Right cardiac atrium (tissue), 5 donors: ENCODE data around the gene TENM3. TPM values are rescaled to one million over a fixed set of nuclear protein-coding genes. Genes with fewer than 3 reads are reported as not detected.

Experiments
- ATAC-seq, 2 donors: fragments of 200-7000 bp; cut with Tn5 transposase; one replicate each; pipeline versions ENCODE4 v1.8.0 to v1.9.1; 2020; ENCODE audit warnings: moderate library complexity in 2 of 2, mild to moderate bottlenecking in 1 of 2
- DNase-seq, 3 donors: peaks; one replicate each; pipeline ENCODE4 v3.0.0-alpha.2; 2020
- H3K27ac ChIP-seq: one replicate; pipeline ENCODE4 v1.5.1; 2013; ENCODE audit warnings: mild to moderate bottlenecking, low read length, control low read depth, moderate library complexity
- H3K27me3 ChIP-seq: one replicate; pipeline ENCODE4 v1.6.1; 2013; ENCODE audit not compliant: control insufficient read depth, insufficient read depth
- H3K4me1 ChIP-seq: one replicate; pipeline ENCODE4 v1.6.1; 2013; ENCODE audit warnings: low read length; ENCODE audit not compliant: control insufficient read depth, insufficient read depth
- H3K4me3 ChIP-seq: one replicate; pipeline ENCODE4 v1.5.1; 2013; ENCODE audit warnings: low read length, control low read depth
- H3K9me3 ChIP-seq: one replicate; pipeline ENCODE4 v1.6.1; 2013; ENCODE audit warnings: low read length; ENCODE audit not compliant: control insufficient read depth
- WGBS: extraction: QIAGEN DNeasy Blood & Tissue Kit; methylation state at CpG from one replicate; pipeline ENCODE4 v1.1.7; 2013; 5-methylcytosine and 5-hydroxymethylcytosine counted together
- intact Hi-C, 4 donors: fragments of 100-400 bp; cut with DNase I; formaldehyde crosslinking; loops; one replicate each; pipeline versions ENCODE4 v1.11.0 to v1.14.0; 2022 to 2023
- polyA plus RNA-seq: library from polyadenylated mRNA; stranded (reverse); fragments of 200-250 nt; gene quantifications from one replicate; pipeline ENCODE4 v1.2.3, GENCODE V29; 2013
- total RNA-seq, 4 donors: library from RNA; stranded (reverse); fragmentation: NEBNext Ultra II Directional; extraction: Animal tissue kit (Norgen Biotek cat#: 25700); gene quantifications; one replicate each; pipeline ENCODE4 v1.2.1, GENCODE V29; 2021
- donor health status: healthy with polysubstance abuse.
- donor health status: DM: no; HTN: yes; CAD: no.
- donor health status: DM: no; HTN: no; CAD: no.
- donor health status: DM: no; HTN: yes; CAD: no; lungs with severe emphysema.
- donor health status: DM: yes; HTN: yes; CAD: no.

Gene TENM3
- total and polyA plus RNA-seq, 5 donors: 0.88 to 9.5 (median 5.0) TPM

DNA sequence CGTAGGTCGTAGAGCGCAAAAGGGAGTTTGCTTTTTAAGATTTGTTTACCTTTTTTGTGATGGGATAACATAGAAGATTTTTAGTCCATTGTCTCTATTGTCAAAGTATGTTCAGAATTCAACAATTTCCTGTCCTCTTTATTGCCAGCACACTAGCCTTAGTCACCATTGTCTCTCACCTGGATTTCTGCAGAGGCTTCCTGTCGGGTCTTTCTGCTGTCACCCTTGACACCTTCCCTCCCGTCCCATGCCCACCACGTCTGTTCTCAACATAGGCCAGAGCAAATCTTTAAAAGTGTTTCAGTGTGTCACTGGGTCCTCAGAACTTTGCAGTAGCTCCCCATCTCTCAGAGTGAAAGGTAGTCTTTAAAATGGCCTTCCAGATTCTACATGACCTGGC is 323.9 kb downstream of the TENM3 start:
- Histone ChIP-seq H3K27me3 (no peaks in the 10 kb centered on the region), H3K4me3 (no peak overlapping the region), H3K27ac (no peak overlapping the region), H3K9me3 (no peaks in the 10 kb centered on the region), H3K4me1 (no peaks in the 10 kb centered on the region)
- WGBS: 74% methylated on average over 6 of the region's 6 CpGs
- intact Hi-C loops: no loop called here
- DNase-seq (no peak), ATAC-seq (no peak)

DNA sequence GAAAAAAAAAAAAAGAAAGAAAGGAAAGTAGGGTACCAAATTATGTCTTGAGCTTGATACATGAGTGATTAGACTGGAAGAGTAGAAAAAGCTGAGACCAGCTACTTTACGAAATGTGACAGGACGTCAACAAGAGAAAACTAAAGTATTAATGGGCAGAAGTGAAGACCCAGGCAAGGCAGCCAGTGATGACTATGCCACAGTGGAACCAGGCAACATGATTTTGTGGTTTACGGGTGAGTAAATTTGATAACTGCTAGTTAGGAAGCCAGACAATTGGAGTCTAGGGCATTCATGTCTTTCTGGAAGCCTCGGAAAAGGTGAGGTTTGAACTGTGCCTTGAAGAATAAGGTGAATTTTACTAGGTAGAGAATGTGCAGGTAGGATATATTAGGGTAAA is 326.4 kb downstream of the TENM3 start:
- no peaks in the 10 kb centered on the region for H3K27me3 ChIP-seq
- WGBS: 93% methylated on average over 4 of the region's 4 CpGs
- intact Hi-C loops: no loop called here
- ATAC-seq: no peak
- H3K27ac ChIP-seq: no peak overlapping the region
- H3K9me3 ChIP-seq: no peaks in the 10 kb centered on the region
- no peaks in the 10 kb centered on the region for H3K4me1 ChIP-seq
- DNase-seq: no peak
- no peak overlapping the region for H3K4me3 ChIP-seq

DNA sequence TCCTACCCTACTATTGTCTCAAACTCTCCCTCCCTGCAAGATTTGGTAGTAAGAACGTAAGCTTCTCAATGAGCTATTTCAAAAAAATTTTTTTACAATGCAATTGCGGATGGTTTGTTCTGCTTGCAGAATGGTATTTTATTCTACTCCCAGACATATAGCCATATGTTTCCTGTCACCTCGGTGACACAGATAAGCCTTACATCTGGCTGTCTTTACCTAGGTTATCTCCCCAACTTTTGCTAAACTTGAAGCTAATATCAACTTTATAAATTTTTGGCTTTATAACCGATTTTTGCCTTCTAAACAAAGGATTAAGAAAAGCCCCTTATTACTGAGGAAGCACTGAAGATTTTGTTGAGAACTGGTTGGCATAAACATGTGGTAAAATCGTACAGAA is 331.5 kb downstream of the TENM3 start:
- Histone ChIP-seq H3K4me1 (no peaks in the 10 kb centered on the region), H3K27ac (no peak overlapping the region), H3K27me3 (no peaks in the 10 kb centered on the region), H3K9me3 (no peaks in the 10 kb centered on the region), H3K4me3 (no peak overlapping the region)
- WGBS: 54% methylated on average over 5 of the region's 5 CpGs
- DNase-seq: no peak
- intact Hi-C loops: no loop called here
- no peak for ATAC-seq

DNA sequence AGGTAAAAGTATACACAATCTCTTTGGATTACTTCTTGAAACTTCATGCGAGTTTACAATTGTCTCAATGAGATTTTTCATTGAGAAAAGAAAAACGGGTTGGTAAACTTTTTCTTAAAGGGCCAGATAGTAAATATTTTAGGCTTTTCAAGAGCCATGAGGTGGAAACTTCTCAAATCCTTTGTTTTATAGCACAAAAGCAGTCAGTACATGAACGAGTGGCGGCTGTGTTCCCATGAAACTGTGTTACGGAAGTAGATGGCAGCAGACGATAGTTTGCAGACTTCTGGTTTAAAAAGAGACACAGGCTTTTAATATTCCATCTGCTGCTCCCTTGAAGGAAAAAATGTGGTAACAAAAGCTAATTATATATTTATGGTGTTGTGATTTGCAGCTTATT is 332.0 kb downstream of the TENM3 start:
- Histone ChIP-seq H3K4me1 (no peaks in the 10 kb centered on the region), H3K27me3 (no peaks in the 10 kb centered on the region), H3K9me3 (no peaks in the 10 kb centered on the region), H3K4me3 (no peak overlapping the region), H3K27ac (no peak overlapping the region)
- intact Hi-C loops: no loop called here
- WGBS: 39% methylated on average over 6 of the region's 6 CpGs
- no peak for DNase-seq
- no peak for ATAC-seq

DNA sequence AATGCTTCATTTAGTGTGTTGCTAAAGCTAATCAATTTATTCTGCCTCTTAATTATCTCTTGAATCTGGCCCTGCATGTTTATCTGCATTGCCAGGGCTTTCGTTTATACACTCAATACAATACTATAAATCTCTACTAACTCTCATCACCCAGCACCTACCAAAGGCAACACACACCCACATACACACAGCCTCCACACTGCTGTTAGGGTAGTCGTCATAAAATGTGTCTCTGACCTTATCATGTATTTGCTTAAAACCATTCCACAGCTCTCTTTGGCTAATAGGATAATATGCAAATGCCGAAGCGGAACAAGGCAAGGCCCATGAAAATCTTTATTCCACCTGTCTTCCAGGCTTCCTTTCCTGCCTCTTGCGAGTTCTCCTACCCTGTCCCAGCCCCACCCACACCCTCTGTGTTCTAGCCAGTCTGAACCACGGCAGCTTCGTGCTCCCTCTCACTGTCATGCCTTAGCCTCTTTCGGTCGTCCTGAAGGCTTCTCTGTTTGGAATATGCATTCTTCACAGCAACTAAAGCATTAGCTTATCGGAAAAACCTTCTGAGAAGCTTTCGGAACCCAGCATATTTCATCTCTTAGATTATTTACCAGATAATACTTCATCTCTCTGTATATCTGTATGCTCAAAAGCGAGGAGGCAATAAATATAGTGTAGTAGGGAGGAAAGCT is 333.5 kb downstream of the TENM3 start:
- Histone ChIP-seq H3K4me1 (no peaks in the 10 kb centered on the region), H3K4me3 (no peak overlapping the region), H3K27ac (no peak overlapping the region), H3K27me3 (no peaks in the 10 kb centered on the region), H3K9me3 (no peaks in the 10 kb centered on the region)
- DNase-seq: no peak
- intact Hi-C loops: no loop called here
- WGBS: 74% methylated on average over 12 of the region's 12 CpGs
- ATAC-seq: no peak

DNA sequence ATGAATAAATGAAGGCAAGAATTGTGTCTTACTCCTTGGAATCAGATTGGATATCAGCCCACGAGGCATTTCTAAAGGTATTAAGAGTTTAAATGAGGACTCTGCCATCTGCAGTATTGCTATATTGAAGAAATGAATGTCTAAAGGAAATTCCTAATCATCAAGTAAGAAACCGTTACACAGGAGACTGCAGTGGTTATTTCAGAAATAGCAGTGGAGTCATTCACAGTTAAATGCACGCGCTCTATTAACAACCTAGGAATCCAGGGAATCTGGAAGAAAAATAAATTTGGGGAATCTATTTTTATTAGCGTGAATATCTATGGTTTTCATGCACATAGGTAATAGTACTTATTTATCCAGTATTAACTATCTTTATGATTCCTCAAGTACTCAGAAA is 334.2 kb downstream of the TENM3 start:
- no peak overlapping the region for H3K27ac ChIP-seq
- no peaks in the 10 kb centered on the region for H3K4me1 ChIP-seq
- no peaks in the 10 kb centered on the region for H3K27me3 ChIP-seq
- ATAC-seq (no peak), DNase-seq (no peak)
- no peaks in the 10 kb centered on the region for H3K9me3 ChIP-seq
- intact Hi-C loops: no loop called here
- no peak overlapping the region for H3K4me3 ChIP-seq
- WGBS: 74% methylated on average over 5 of the region's 5 CpGs

DNA sequence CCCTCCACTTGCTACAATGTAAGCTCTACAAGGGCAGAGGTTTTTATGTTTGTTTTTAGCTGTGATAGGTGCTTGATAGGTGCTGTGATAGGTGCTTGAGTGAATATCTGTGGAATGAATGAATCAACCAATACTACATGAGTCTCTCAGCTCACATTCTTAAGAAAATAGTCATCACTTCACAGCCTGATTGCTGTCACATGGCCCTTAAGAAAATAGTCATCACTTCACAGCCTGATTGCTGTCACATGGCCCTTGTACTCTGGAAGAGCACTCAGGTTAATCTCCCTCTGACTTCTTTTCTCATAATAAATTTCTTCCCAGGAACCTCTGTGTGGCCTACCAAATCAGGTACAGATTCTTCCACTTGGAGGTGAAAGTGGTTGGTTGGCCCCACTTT is 335.2 kb downstream of the TENM3 start:
- H3K9me3 ChIP-seq: no peaks in the 10 kb centered on the region
- no peak overlapping the region for H3K27ac ChIP-seq
- ATAC-seq: no peak
- intact Hi-C loops: no loop called here
- no peak overlapping the region for H3K4me3 ChIP-seq
- no peaks in the 10 kb centered on the region for H3K27me3 ChIP-seq
- DNase-seq: no peak
- H3K4me1 ChIP-seq: no peaks in the 10 kb centered on the region

DNA sequence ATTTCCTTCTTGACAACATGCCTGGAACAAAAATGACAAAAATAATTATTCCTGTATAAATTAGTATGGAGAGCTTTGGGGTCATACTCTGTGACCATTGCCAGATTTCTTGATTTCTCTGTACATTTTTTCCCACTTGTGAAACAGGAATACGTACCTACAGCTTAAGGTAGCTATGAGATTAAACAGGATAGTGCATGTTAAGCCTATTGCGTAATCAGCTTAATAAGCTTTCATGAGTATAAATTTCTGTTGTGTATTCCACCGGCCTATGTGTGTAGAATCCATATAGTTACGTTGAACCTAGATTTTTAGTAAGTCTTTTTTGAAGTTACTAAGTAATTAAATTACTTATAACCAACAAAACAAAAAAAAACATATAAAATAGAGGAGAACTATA is 339.0 kb downstream of the TENM3 start:
- no peaks in the 10 kb centered on the region for H3K4me1 ChIP-seq
- intact Hi-C loops: no loop called here
- H3K9me3 ChIP-seq: no peaks in the 10 kb centered on the region
- WGBS: 77% methylated on average over 4 of the region's 4 CpGs
- H3K4me3 ChIP-seq: no peak overlapping the region
- no peak for DNase-seq
- no peak for ATAC-seq
- H3K27me3 ChIP-seq: no peaks in the 10 kb centered on the region
- no peak overlapping the region for H3K27ac ChIP-seq

DNA sequence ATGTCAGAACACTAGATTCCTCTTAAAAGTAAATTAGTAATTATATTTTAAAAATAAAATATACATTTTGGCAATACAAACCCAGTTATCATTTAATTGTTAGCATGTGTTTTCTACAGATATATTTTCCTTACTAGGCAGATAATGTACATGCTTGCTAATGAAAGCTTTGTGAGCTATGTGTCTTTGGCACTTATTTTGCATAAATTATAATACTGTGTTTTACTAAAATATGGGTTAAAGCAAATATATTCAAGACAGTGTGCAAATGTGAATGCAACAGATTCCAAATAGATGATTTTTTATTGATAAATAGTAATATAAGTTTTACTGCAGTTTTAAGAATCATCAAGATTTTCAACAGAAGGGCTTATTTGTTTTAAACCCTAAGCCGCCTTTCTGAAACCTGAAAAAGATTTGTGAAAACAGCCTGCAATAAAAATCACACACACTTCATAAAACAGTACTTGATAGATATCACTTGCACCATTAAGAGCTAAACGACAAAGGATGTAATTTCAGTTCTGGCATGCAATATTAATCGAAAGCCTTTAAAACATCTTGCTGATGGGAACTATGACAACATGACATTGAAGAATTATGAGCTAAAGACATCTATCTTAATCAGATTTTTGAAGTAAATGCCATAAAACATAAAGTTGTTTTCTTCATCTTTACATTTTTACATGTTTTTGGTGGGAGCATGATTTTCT is 340.7 kb downstream of the TENM3 start:
- intact Hi-C loops: no loop called here

DNA sequence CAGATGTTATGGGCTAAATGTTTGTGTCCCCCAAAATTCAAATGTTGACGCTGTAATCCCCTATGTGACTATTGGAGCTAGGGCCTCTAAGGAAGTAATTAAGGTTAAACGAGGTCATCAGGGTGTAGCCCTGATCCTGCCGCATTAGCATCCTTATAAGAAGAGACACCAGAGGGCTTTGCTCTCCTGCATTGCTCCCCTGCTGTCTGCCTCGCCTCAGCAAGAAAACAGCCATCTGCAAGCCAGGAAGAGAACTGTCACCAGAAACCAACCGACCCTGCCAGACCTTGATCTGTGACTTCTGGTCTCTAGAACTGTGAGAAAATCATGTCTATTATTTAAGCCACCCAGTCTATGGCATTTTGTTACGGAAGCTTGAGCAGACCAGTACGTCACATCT is 342.1 kb downstream of the TENM3 start:
- Histone ChIP-seq H3K27ac (no peak overlapping the region), H3K9me3 (no peaks in the 10 kb centered on the region), H3K4me1 (no peaks in the 10 kb centered on the region), H3K4me3 (no peak overlapping the region), H3K27me3 (no peaks in the 10 kb centered on the region)
- WGBS: 69% methylated on average over 7 of the region's 7 CpGs
- intact Hi-C loops: no loop called here
- no peak for ATAC-seq
- no peak for DNase-seq

More for the DNA sequence above, 340.7 kb downstream of the TENM3 start:
- H3K4me3 ChIP-seq: no peak overlapping the region
- no peak overlapping the region for H3K27ac ChIP-seq
- WGBS: 67% methylated on average over 3 of the region's 3 CpGs
- H3K9me3 ChIP-seq: no peaks in the 10 kb centered on the region
- H3K4me1 ChIP-seq: no peaks in the 10 kb centered on the region
- ATAC-seq (no peak), DNase-seq (no peak)
- H3K27me3 ChIP-seq: no peaks in the 10 kb centered on the region

DNA sequence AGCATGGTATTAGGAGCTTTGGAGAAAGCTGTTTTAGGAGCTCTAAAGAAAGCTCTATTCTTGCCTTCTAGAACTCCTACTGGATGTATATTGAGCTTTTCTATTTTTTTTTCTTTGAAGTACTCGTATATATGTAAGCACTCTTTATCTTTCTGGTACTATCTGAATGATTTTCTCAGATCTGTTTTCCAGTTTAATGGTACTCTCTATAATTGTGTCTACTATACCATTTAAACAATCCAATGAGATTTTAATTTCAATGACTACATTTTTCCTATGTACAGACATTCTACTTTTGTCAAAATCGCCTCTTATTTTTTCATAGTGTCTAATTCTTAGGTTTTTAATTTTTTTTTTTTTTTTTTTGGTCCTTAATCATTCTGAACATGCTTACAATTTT is 345.9 kb downstream of the TENM3 start:
- Histone ChIP-seq H3K9me3 (no peaks in the 10 kb centered on the region), H3K4me1 (no peaks in the 10 kb centered on the region), H3K27me3 (no peaks in the 10 kb centered on the region), H3K27ac (no peak overlapping the region), H3K4me3 (no peak overlapping the region)
- DNase-seq: no peak
- WGBS: 88% methylated on average over 2 of the region's 2 CpGs
- ATAC-seq: no peak
- intact Hi-C loops: no loop called here
